Measurements from ENCODE around the gene AKR1C8. TPM values are rescaled to one million over a fixed set of nuclear protein-coding genes. Genes with fewer than 3 reads are reported as not detected.

AKR1C8 gene
- total and polyA plus RNA-seq, 2 of the 13 experiments (the other 11 are each of a cell fraction or from before 2014, with no cell fraction given), result 0.12 TPM; not detected in 1

GRCh38 chr10:5143137-5143536, 41.8 kb downstream of the AKR1C8 start (continued):
- TF ChIP-seq SNAPC4 (CRISPR knock-in tag; IDR thresholded peaks at IDR 0.05), result no peak
- peak; percentile 81; the same call in 1 of the 2 replicates for TF ChIP-seq ZMYM4 (CRISPR knock-in tag; IDR thresholded peaks at IDR 0.05)
- no peak for TF ChIP-seq ZNF549 (CRISPR knock-in tag; IDR thresholded peaks at IDR 0.05)
- TF ChIP-seq HMGXB3 (CRISPR knock-in tag; IDR thresholded peaks at IDR 0.05; ENCODE audit: borderline replicate concordance), result peak; percentile 44; the same call in 1 of the 2 replicates
- TF ChIP-seq TSC22D2 (CRISPR knock-in tag; IDR thresholded peaks at IDR 0.05; ENCODE audit: borderline replicate concordance), result no peak
- no peak for TF ChIP-seq ZFP91 (CRISPR knock-in tag; IDR thresholded peaks at IDR 0.05; ENCODE audit: borderline replicate concordance)
- no peak for TF ChIP-seq GFI1 (CRISPR knock-in tag; IDR thresholded peaks at IDR 0.05; ENCODE audit: borderline replicate concordance)
- no peak for TF ChIP-seq ZNF121 (CRISPR knock-in tag; IDR thresholded peaks at IDR 0.05)
- TF ChIP-seq LRRFIP1 (CRISPR knock-in tag; conservative IDR thresholded peaks at IDR 0.05), result no peak
- peak; percentile 53; the same call in 1 of the 2 replicates for TF ChIP-seq NCOR1 (IDR thresholded peaks at IDR 0.05; ENCODE audit: borderline replicate concordance, low read length)
- TF ChIP-seq DZIP1 (CRISPR knock-in tag; IDR thresholded peaks at IDR 0.05), result no peak
- TF ChIP-seq ZBTB7B (CRISPR knock-in tag; IDR thresholded peaks at IDR 0.05), result no peak

All from HepG2 (cell line).